A549 (cell line): Measurements from ENCODE around the gene ARHGAP31.

Experiments used
- BCL3 ChIP-seq: fragments of >200 bp; sonication (Bioruptor Twin); formaldehyde crosslinking; IDR thresholded peaks from 3 replicates; pipeline ENCODE4 v1.6.1; 2016
- BHLHE40 ChIP-seq: IDR thresholded peaks from 2 replicates; pipeline ENCODE4 v1.6.1; 2012; ENCODE audit warnings: low read depth, low read length, inconsistent platforms
- CTCF ChIP-seq: fragments of >200 bp; sonication (Bioruptor Twin); formaldehyde crosslinking; IDR thresholded peaks from 3 replicates; pipeline ENCODE4 v1.5.1; 2016
- EP300 ChIP-seq, 2 experiments: fragments of >200 bp; sonication (Bioruptor Twin); formaldehyde crosslinking; IDR thresholded peaks; 2 replicates in 1 of 2; 3 replicates in 1 of 2; pipeline ENCODE4 v1.6.1; 2016 to 2017
- FOSL2 ChIP-seq, 2 experiments: fragments of 450-650 bp in 1 of 2; fragments of >200 bp in 1 of 2; sonication (Bioruptor Twin) in 1 of 2; formaldehyde crosslinking; IDR thresholded peaks; 2 replicates each; pipeline versions ENCODE4 v1.5.0 to v1.6.1; 2016 to 2020; ENCODE audit warnings: mild to moderate bottlenecking in 1 of 2, moderate library complexity in 1 of 2
- MAFK ChIP-seq: fragments of 450-650 bp; IDR thresholded peaks from 2 replicates; pipeline ENCODE4 v1.6.1; 2014; ENCODE audit not compliant: partially characterized antibody
- MAX ChIP-seq: IDR thresholded peaks from 2 replicates; pipeline ENCODE4 v1.6.1; 2012
- MYC ChIP-seq: IDR thresholded peaks from 2 replicates; pipeline ENCODE4 v1.6.1; 2012; ENCODE audit warnings: mild to moderate bottlenecking, inconsistent platforms, low read length, improper control_type of control experiment, borderline replicate concordance
- PBX3 ChIP-seq: IDR thresholded peaks from 2 replicates; pipeline ENCODE4 v1.6.1; 2012
- PHF8 ChIP-seq: fragments of 200-600 bp; sonication (generic); IDR thresholded peaks from 2 replicates; pipeline ENCODE4 v1.6.1; 2016; ENCODE audit warnings: low read depth, mild to moderate bottlenecking, antibody characterized with exemption, moderate library complexity, borderline replicate concordance
- POLR2A ChIP-seq: IDR thresholded peaks from 2 replicates; pipeline ENCODE4 v1.6.1; 2012; ENCODE audit warnings: mild to moderate bottlenecking, low read length
- RAD21 ChIP-seq, 2 experiments: fragments of >200 bp in 1 of 2; sonication (Bioruptor Twin) in 1 of 2; formaldehyde crosslinking in 1 of 2; IDR thresholded peaks in 1 of 2; conservative IDR thresholded peaks in 1 of 2; 2 replicates in 1 of 2; 3 replicates in 1 of 2; pipeline ENCODE4 v1.6.1; 2012 to 2018; ENCODE audit warnings: inconsistent platforms in 1 of 2
- RCOR1 ChIP-seq: fragments of 150-350 bp; IDR thresholded peaks from 2 replicates; pipeline ENCODE4 v1.6.1; 2014; ENCODE audit warnings: antibody characterized with exemption, low read length, low read depth
- REST ChIP-seq: fragments of 200-600 bp; sonication (generic); IDR thresholded peaks from 2 replicates; pipeline ENCODE4 v1.6.1; 2016; ENCODE audit warnings: antibody characterized with exemption, mild to moderate bottlenecking, moderate library complexity

GRCh38 chr3:119261055-119261454, 33.1 kb upstream of the ARHGAP31 start:
- TF ChIP-seq CTCF (no peak), MAFK (no peak), RAD21 (conservative IDR thresholded peaks at IDR 0.05 in 1 of 2, IDR thresholded peaks at IDR 0.05 in 1 of 2) (no peak), REST (no peak), EP300 (IDR thresholded peaks at IDR 0.05) (no peak), MYC (no peak), FOSL2 (IDR thresholded peaks at IDR 0.05) (no peak), FOSL2 (CRISPR knock-in tag; IDR thresholded peaks at IDR 0.05) (no peak), MAX (no peak), BHLHE40 (no peak), PBX3 (no peak), PHF8 (no peak), BCL3 (no peak), POLR2A (no peak), RCOR1 (no peak)
